GM19455 (cell line): Measurements from ENCODE around the gene CUZD1.
"Not testable (repeated sequence)": the region's sequence is repeated elsewhere in the genome, so short reads cannot be mapped to it uniquely, and the experiment has no call there.

Source experiments
- ATAC-seq: cut with Tn5 transposase; IDR thresholded peaks from one replicate; pipeline ENCODE4 v1.9.1; 2021; ENCODE audit not compliant: unreplicated experiment

CUZD1 gene

GRCh38 chr10:122845783-122846332, at the start of gene CUZD1:
Gene CUZD1 (minus strand): TSS chr10:122845857. CDS start chr10:122845843, 14 bp downstream.
- no peak for ATAC-seq

GRCh38 chr10:122894261-122894944, 48.7 kb upstream of the CUZD1 start:
- no peak for ATAC-seq

- ATAC-seq, result no peak
Observed at GRCh38 chr10:122884166-122884565, 38.5 kb upstream of the CUZD1 start.

- no peak for ATAC-seq
Observed at GRCh38 chr10:122882766-122883165, 37.1 kb upstream of the CUZD1 start.

GRCh38 chr10:122879339-122880273, 33.9 kb upstream of the CUZD1 start, which contains the start of gene FAM24B:
Gene FAM24B (minus strand): TSS chr10:122879581. CDS start chr10:122850515, 29,066 bp downstream.
- peak; percentile 79 for ATAC-seq

- no peak for ATAC-seq
Observed at GRCh38 chr10:122878799-122879338, 33.2 kb upstream of the CUZD1 start.

GRCh38 chr10:122877264-122877663, 31.6 kb upstream of the CUZD1 start:
- ATAC-seq, result no peak

- ATAC-seq, result no peak
Observed at GRCh38 chr10:122876467-122876855, 30.8 kb upstream of the CUZD1 start.

- ATAC-seq, result no peak
Observed at GRCh38 chr10:122875843-122876466, 30.3 kb upstream of the CUZD1 start.

- not testable (repeated sequence) for ATAC-seq
Observed at GRCh38 chr10:122871947-122872346, 26.3 kb upstream of the CUZD1 start.

GRCh38 chr10:122868768-122869167, 23.1 kb upstream of the CUZD1 start:
- not testable (repeated sequence) for ATAC-seq

GRCh38 chr10:122866757-122867482, 21.3 kb upstream of the CUZD1 start:
- ATAC-seq, result not testable (repeated sequence)

- no peak for ATAC-seq
Observed at GRCh38 chr10:122864901-122865300, 19.2 kb upstream of the CUZD1 start.

- ATAC-seq, result no peak
Observed at GRCh38 chr10:122864194-122864592, 18.5 kb upstream of the CUZD1 start.

GRCh38 chr10:122863216-122864193, 17.8 kb upstream of the CUZD1 start:
- no peak for ATAC-seq

GRCh38 chr10:122861711-122862161, 16.1 kb upstream of the CUZD1 start:
- no peak for ATAC-seq

- no peak for ATAC-seq
Observed at GRCh38 chr10:122859527-122859926, 13.9 kb upstream of the CUZD1 start.

- ATAC-seq, result not testable (repeated sequence)
Observed at GRCh38 chr10:122858042-122858441, 12.4 kb upstream of the CUZD1 start.

GRCh38 chr10:122856902-122857301, 11.2 kb upstream of the CUZD1 start:
- ATAC-seq, result no peak
